GM23248 (cell line): ENCODE results near the gene MLYCD. TPM values are rescaled to one million over a fixed set of nuclear protein-coding genes. Genes with fewer than 3 reads are reported as not detected.

Source experiments
- DNase-seq: peaks from one replicate; pipeline ENCODE4 v3.0.0-alpha.2; 2015
- H2AFZ ChIP-seq: fragments of 200-600 bp; sonication (generic); 2 replicates; pipeline ENCODE4 v1.6.1; 2016; ENCODE audit warnings: antibody characterized with exemption
- H3F3A ChIP-seq: fragments of 200-600 bp; sonication (generic); 2 replicates; pipeline ENCODE4 v1.6.1; 2016; ENCODE audit warnings: mild to moderate bottlenecking, antibody characterized with exemption, mixed run types; ENCODE audit not compliant: insufficient read depth
- H3K27ac ChIP-seq: fragments of 200-600 bp; sonication (generic); 2 replicates; pipeline ENCODE4 v1.5.1; 2016; ENCODE audit warnings: mild to moderate bottlenecking
- H3K27me3 ChIP-seq: fragments of 200-600 bp; sonication (generic); replicated peaks from 2 replicates; pipeline ENCODE4 v1.6.1; 2016; ENCODE audit warnings: mild to moderate bottlenecking; ENCODE audit not compliant: insufficient read depth
- H3K36me3 ChIP-seq: fragments of 200-600 bp; sonication (generic); 2 replicates; pipeline ENCODE4 v1.6.1; 2016; ENCODE audit warnings: low read depth, mild to moderate bottlenecking
- H3K4me1 ChIP-seq: fragments of 200-600 bp; sonication (generic); 2 replicates; pipeline ENCODE4 v1.6.1; 2016; ENCODE audit warnings: mild to moderate bottlenecking; ENCODE audit not compliant: insufficient read depth
- H3K4me2 ChIP-seq: fragments of 200-600 bp; sonication (generic); one replicate; pipeline ENCODE4 v1.6.1; 2016; ENCODE audit warnings: mild to moderate bottlenecking; ENCODE audit not compliant: unreplicated experiment
- H3K4me3 ChIP-seq: fragments of 200-600 bp; sonication (generic); 2 replicates; pipeline ENCODE4 v1.5.1; 2016; ENCODE audit warnings: mild to moderate bottlenecking
- H3K79me2 ChIP-seq: fragments of 200-600 bp; sonication (generic); 2 replicates; pipeline ENCODE4 v1.6.1; 2016; ENCODE audit warnings: mild to moderate bottlenecking; ENCODE audit not compliant: insufficient read depth
- H3K9ac ChIP-seq: fragments of 200-600 bp; sonication (generic); 2 replicates; pipeline ENCODE4 v1.6.1; 2016; ENCODE audit warnings: mild to moderate bottlenecking
- H3K9me2 ChIP-seq: fragments of 200-600 bp; sonication (generic); 2 replicates; pipeline ENCODE4 v1.6.1; 2016; ENCODE audit warnings: mixed run types, mild to moderate bottlenecking, moderate library complexity; ENCODE audit not compliant: insufficient read depth
- H3K9me3 ChIP-seq: fragments of 200-600 bp; sonication (generic); one replicate; pipeline ENCODE4 v1.6.1; 2017; ENCODE audit warnings: low read depth
- H4K20me1 ChIP-seq: fragments of 200-600 bp; sonication (generic); 2 replicates; pipeline ENCODE4 v1.6.0; 2016; ENCODE audit not compliant: insufficient read depth
- EZH2 ChIP-seq: fragments of 200-600 bp; sonication (generic); IDR thresholded peaks from 2 replicates; pipeline ENCODE4 v1.6.1; 2018; ENCODE audit warnings: antibody characterized with exemption, mild to moderate bottlenecking; ENCODE audit not compliant: insufficient read depth, poor library complexity, severe bottlenecking
- EZH2phosphoT487 ChIP-seq: fragments of 200-600 bp; sonication (generic); IDR thresholded peaks from 2 replicates; pipeline ENCODE4 v1.6.1; 2018; ENCODE audit warnings: antibody characterized with exemption, moderate library complexity, mild to moderate bottlenecking, low read depth; ENCODE audit not compliant: insufficient read depth
- WGBS, 2 experiments: methylation state at CpG; one replicate each; pipeline ENCODE4 v1.1.6; 2015 to 2017; ENCODE audit warnings: low lambda C conversion rate in 2 of 2, low coverage in 1 of 2; ENCODE audit errors: missing lambda C conversion rate in 2 of 2; 5-methylcytosine and 5-hydroxymethylcytosine counted together
- in situ Hi-C: fragments of 300-500 bp; cut with MboI; formaldehyde crosslinking; loops from 2 replicates; pipeline ENCODE4 v1.15.0; 2020
- polyA plus RNA-seq: library from polyadenylated mRNA; unstranded; fragments of >200 nt; fragmentation: Nextera tagmentation; extraction: Ambion mirVana; gene quantifications from 2 replicates; pipeline ENCODE4 v1.2.1, GENCODE V29; 2016
- total RNA-seq: library from RNA; depleted of rRNA; stranded (reverse); fragments of >200 nt; shearing (Covaris generic); gene quantifications from 2 replicates; pipeline ENCODE4 v1.2.3, GENCODE V29; 2014

MLYCD gene
- total and polyA plus RNA-seq, 2 experiments from 2014 or later: 1.4 to 2.2 TPM

DNA sequence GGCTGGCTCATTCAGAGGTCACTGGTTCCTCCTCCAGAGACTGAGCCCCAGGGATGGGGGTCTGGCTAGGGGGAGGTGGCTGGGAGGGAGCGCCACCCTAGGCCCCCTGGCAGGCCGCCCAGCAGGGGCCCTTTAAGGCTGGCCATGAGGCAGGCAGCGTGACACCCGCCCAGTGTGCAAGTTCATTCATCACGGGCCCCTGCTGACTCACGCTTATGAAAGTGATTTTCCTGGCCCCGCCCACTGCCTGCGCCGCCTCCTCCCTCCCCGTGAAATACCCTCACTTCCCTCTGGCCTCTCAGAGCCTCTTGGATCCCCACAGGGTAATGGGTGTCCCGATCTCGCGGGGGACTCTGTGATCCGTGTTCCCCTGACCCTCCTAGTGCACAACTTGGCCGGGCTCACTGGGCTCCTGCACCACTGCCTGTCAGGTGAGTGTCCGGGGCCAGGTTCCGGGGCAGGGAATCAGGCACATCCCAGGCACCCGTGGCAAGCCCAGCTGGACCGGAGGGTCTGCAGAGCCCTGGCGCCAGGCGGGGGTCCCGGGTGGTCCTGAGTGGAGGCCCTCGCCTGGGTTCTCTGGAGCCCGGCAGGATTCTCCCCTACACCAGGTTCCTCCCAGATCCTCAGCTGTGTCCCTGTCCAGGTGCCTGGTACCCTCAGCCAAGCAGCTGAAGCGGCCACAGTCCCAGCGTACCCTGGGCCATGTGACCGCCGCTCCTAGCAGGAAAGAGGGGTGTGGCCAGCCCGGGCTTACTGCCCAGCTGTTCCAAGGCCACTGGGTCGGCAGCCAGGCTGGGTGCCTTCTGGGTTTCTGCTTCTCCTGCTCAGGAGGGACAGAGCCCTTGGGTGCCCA lies 54.3 kb downstream of the MLYCD start, which contains the start of gene OSGIN1:
TSS of gene OSGIN1 (plus strand) at position 301 of the 856 bp plus-strand sequence. CDS start 4,432 bp downstream, outside the sequence.
- Histone ChIP-seq H2AFZ (peak within 1 kb of the TSS; percentile 81), H3K4me1 (peaks cover 18% of the 10 kb centered on the region), H3K9me3 (no peaks in the 10 kb centered on the region), H3K36me3 (no peaks in the 10 kb centered on the region), H3K9ac (peak within 1 kb of the TSS; percentile 90), H3K79me2 (no peaks in the 10 kb centered on the region), H3K4me2 (peak within 1 kb of the TSS; percentile 82), H3K4me3 (peak within 1 kb of the TSS; percentile 81), H3F3A (peaks cover 22% of the 10 kb centered on the region), H3K9me2 (no peaks in the 10 kb centered on the region), H3K27ac (peak within 1 kb of the TSS; percentile 76), H4K20me1 (no peaks in the 10 kb centered on the region), H3K27me3 (no peaks in the 10 kb centered on the region)
- DNase-seq: peak; percentile 99
- in situ Hi-C loops: no loop called here
- TF ChIP-seq EZH2 (no peak), EZH2phosphoT487 (no peak)
- 1 to 3% methylated on average over 25 to 27 of the region's 30 CpGs for WGBS, 2 experiments

DNA sequence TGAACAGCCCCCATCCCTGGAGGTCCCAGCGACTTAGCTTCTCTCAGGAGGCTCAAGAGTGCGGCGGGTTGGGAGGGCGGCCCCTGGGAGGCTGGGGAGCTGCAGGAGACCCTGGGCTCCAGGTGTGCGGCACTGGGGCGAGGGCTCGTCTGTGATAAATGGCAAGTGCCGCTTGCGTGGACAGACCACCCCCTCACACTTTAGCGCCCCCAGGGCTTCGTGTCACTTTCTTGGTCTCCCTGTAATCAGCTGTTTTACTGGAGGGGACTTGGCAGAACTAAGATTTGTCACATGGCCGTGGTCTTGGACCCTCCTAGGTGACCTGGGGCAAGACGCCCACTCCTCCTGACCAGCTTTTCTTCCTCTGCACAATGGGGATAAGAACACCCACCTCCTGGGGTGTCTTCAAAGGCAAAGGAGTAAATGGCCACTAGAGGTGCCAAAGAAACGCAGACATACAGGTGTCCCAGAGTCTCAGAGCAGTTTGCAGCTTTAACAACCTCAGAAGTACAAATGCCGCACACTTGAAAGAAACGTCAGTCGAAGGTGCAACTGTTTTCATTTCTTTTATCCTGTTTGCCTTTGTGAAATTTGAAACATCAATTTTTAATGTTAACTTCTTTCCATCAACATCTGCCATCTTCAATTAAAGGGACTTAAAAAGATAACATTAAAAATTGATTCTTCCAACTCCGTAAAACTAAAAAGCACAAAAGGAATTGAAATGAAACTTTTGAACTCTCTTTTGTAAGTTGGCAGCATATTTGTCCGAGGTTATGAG lies 55.1 kb downstream of the MLYCD start:
- Histone ChIP-seq H3F3A (peaks cover 22% of the 10 kb centered on the region), H3K4me3 (peak overlapping the region; percentile 81), H3K27me3 (no peaks in the 10 kb centered on the region), H2AFZ (peak overlapping the region; percentile 81), H3K27ac (peak overlapping the region; percentile 76; the same call in 1 of the 2 replicates), H3K4me2 (peak overlapping the region; percentile 82), H3K36me3 (no peaks in the 10 kb centered on the region), H3K9me2 (no peaks in the 10 kb centered on the region), H3K9ac (peak overlapping the region; percentile 90), H3K4me1 (peaks cover 18% of the 10 kb centered on the region), H4K20me1 (no peaks in the 10 kb centered on the region), H3K9me3 (no peaks in the 10 kb centered on the region), H3K79me2 (no peaks in the 10 kb centered on the region)
- 16 to 18% methylated on average over 17 of the region's 19 CpGs for WGBS, 2 experiments
- peak; percentile 63 for DNase-seq
- no peak for TF ChIP-seq EZH2
- TF ChIP-seq EZH2phosphoT487: no peak
- in situ Hi-C loops: no loop called here

DNA sequence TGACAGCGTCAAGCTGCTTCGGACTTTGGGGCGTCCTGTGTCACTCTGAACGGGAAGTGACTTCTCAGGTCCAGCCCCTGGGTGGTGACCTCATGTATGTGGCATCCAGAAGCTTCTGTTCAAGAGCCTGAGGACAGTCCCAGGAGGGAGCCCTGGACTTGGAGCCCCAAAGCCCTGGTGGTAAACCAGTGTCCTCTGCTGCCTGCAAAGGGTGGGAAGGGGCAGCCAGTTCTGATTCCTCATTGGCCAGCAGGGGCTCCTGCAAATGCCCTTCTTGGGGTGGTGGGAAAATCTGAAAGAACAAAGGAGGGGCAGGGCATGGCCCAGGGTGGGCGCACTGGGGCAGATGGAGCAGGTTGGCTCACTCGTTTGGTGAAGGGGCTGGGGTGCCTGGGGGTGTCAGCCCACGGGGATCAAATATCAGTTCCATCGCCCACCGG lies 55.7 kb downstream of the MLYCD start:
- H4K20me1 ChIP-seq: no peaks in the 10 kb centered on the region
- peak overlapping the region; percentile 82 for H3K4me2 ChIP-seq
- in situ Hi-C loops: no loop called here
- no peaks in the 10 kb centered on the region for H3K36me3 ChIP-seq
- TF ChIP-seq EZH2 (no peak), EZH2phosphoT487 (no peak)
- no peaks in the 10 kb centered on the region for H3K79me2 ChIP-seq
- no peaks in the 10 kb centered on the region for H3K27me3 ChIP-seq
- peaks cover 22% of the 10 kb centered on the region for H3F3A ChIP-seq
- no peak overlapping the region; the same call in 1 of the 2 replicates for H2AFZ ChIP-seq
- no peaks in the 10 kb centered on the region for H3K9me2 ChIP-seq
- no peaks in the 10 kb centered on the region for H3K9me3 ChIP-seq
- H3K27ac ChIP-seq: no peak overlapping the region
- no peak overlapping the region for H3K9ac ChIP-seq
- DNase-seq: peak; percentile 81
- peaks cover 18% of the 10 kb centered on the region for H3K4me1 ChIP-seq
- 53 to 57% methylated on average over 9 of the region's 9 CpGs for WGBS, 2 experiments
- peak overlapping the region; percentile 81 for H3K4me3 ChIP-seq
